HG02840 (cell line): ENCODE measurements around the gene AKIRIN1.
"Not testable (repeated sequence)": the region's sequence is repeated elsewhere in the genome, so short reads cannot be mapped to it uniquely, and the experiment has no call there.

Experiments used
- ATAC-seq: cut with Tn5 transposase; IDR thresholded peaks from one replicate; pipeline ENCODE4 v1.9.1; 2021; ENCODE audit warnings: mild to moderate bottlenecking, moderate library complexity, moderate number of reproducible peaks; ENCODE audit not compliant: unreplicated experiment, low FRiP score

AKIRIN1 gene

DNA sequence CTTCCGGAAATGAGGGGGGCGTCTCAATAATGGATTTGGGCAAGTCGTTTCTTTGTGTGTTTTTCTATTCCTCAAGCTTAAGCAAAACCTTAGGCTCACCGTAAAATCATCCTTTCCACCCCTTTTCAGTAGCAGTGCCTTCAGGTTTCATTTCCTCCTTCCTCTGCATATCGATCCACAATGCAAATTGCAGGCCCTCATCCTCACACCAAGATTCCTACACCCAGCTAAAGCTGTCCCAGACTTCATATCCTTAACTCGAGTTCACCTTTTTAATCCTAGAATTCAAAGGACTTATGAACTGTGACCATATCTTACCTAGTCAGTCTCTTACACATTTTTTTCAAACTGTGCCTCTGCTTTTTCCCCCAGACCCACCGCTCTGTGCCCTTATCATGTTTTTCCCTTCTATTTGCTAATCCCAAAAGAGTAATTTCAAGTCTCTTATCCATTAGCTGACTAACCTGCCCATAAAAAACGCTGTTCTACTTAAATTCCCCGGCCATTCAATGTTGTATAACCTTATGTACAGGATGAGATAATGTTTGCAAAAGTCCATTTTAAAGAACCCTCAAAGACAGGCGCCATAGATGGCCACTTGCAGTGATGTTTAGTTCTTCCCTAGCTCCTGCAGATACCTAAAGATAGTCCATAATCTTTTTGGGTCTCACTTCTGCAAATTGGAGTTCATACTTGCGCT lies 1.5 kb downstream of the AKIRIN1 start:
- no peak for ATAC-seq

DNA sequence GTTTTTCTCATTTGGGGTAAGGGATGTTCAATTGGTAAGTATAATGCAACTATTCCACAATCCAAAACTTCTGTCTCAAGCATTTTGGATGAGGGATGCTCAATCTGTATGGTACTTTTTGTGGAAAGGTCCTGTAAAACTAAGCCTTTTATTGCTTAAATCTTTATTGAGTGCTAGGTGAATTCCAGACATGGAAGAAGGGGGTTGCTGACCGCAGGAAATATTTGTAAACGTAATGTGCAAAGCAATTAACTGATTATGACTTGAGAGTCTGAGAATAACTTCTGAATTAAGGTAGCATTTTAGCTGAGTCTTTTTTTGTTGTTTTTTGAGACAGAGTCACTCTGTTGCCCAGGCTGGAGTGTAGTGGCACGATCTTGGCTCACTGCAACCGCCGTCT lies 3.1 kb downstream of the AKIRIN1 start:
- no peak for ATAC-seq

DNA sequence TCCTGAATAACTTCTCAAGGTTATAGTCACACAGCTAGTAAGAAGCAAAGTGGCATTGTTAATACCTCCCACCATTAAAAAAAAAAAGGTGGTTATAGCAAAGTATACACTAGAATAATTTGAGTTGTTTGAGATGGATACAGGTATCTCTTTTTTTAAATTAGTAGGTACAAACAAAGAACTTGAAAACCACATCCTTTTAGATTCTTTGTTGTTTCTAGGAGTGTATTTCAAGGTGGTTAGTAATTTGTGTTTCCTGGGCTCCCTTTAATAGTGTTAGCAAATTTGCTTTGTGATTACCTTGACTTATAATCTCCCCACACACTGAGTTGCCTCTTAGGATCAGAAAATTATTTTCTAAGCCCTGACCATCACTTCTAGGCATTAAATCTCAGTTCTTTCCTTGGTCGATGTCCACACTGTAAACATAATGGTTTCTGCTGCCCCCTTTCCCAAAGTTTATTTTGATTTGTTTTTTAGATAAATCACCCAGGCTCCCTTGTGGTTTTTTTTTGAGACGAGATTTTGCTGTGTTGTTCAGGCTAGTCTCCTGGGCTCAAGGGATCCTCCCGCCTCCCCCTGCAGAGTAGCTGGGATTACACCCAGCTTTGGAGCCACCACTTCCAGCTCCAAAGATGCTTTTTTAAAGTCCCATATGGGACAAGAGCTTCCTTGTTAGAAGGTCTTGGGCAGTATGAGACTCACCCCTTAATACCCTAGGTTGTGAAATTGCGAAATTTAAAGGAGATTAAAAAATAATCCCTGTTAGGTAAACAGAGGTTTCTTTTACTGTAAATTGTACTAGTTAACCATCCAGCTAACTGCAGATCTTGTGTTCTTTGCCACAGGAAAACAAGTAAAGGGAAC lies 6.2 kb downstream of the AKIRIN1 start:
- no peak for ATAC-seq

DNA sequence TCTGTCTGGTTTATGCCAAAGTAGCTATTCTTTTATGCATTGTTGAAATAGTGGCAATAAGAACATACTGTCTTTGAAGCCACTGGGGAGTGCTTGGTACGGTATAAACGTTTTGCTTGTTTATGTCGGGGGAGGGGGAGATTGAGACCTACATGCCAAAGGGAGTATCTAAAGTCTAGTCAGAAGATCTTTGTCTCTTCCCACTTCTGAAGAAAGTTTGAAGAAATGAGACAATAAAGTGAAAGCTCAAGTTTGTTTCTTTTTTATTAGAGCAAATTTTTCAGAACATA lies 6.8 kb downstream of the AKIRIN1 start:
- ATAC-seq, result no peak

DNA sequence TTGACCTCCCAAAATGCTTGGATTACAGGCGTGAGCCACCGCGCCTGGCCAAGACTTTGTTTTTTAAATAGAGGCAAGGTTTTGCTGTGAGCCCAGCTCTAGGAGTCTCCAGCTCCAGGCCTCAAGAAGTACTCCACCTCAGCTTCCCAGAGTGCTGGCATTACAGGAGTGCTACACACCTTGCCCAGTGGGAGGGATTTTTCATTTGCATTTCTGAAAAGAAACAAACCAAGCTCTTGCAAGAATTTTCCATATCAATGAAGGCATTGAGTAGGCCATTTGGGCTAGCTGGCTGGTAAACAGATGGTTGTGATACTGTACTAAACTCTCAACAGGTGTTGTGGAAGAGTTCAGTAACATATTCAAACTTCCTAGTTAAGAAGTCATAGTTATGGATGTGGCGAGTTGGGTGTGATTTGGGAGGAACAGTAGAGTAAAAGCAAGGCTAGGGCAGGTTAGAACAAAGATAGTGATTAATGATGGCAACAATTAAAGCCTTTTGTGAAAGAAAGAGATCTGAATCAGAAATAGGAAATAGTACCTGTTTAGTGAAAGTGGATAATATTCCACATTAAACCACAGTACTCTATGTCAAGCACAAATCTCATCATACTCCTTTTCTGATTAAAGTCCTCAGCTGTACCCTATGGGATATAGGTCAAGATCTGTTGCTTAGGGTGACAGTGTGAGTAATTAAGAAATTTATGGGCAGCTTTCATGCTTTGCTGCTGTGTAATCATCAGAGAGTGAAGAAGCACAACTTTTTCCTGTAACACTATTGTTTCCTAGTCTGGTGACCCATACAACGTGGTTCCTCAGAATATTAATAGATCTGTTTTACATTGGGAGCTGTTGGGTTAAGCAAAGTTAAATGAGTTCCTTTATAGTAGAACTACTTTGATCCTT lies 10.7 kb downstream of the AKIRIN1 start:
- ATAC-seq, result no peak

DNA sequence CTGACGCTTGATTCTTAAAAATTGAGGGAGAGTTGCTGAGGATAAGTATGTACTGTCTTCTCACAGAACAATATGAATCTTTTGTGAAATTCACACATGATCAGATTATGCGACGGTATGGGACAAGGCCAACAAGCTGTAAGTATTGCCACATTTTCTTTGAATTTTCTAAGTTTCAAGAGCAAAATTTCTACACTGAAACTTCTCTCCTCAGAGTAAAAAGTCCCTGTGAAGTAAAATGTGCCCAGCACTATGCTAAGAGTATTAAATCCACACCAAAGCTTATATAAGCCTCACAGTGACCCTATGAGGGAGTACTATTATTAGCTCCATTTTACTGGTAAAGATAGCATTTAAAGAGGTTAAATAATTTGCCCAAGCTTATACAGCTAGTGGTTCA lies 12.2 kb downstream of the AKIRIN1 start:
- ATAC-seq, result no peak

DNA sequence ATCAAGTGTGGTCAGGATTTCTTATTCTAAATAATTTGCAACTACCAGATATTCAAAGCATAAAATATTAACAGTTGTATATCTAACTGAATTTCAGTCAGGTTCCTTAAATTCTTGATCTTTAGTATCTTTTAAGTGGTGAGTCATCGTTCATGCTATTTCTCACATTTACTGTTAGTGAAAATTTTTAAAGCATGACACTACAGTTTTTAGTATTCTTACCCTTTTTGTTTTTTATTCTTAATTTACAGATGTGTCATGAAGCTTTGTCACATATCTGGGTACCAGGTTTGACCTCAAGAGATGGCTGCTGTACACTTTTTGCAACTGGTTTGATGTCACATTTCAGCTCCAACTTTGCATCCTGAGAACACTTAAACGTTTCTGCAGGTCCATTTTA lies 12.7 kb downstream of the AKIRIN1 start:
- ATAC-seq, result no peak

DNA sequence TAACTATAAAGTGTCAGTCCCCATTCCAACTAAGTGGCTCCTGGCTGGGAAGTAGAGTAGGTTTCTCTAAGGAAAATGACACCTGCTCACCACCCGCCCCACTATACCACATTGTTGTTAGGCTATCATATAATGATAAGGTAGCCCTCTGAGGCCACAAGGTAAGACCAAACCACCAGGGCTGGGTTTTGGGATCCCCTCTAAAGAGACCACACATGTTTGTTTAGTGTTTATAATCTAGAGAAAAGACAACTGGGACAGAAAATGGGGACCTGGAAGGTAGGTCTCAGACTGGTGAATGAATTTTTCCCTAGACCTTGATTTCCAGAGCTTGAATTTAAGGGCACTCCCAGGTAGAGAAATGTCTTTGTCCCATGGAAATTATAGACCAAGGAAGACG lies 15.2 kb downstream of the AKIRIN1 start:
- no peak for ATAC-seq

DNA sequence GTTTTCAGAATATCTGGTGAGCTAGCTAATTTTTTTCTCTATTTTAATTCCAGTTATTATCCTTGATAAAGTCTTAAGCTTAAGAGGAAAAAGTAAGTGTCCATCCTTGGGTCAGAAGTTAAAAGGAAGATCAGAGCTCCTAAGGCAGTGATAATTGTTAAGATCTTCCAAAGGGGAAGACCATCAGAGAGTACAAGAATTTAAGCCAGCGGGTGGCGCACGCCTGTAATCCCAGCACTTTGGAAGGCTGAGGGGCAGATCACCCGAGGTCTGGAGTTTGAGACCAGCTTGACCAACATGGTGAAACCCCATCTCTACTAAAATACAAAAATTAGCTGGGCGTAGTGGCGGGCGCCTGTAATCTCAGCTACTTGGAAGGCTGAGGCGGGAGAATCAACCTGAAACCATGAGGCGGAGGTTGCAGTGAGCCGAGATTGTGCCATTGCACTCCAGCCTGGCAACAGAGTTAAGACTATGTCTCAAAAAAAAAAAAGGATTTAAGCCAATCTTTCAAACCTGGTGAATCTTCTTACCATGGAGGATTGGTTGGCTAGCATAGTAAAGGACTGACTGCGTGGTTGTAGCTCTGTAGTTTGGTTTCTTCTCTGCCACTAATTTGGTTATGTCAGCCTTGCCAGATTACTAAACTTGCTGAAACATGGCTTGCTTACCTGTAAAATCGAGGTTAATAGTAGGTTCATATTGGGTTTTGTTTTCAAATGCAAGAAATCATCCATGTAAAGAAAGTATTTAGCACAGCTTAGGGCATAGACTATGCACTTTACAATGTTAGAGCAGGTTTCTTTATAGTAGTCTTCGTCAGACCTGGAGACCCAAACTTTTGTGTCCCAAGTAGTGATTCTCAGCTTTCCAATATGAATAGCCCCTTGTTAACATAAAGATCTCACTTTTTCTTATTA lies 15.9 kb downstream of the AKIRIN1 start:
- no peak for ATAC-seq

DNA sequence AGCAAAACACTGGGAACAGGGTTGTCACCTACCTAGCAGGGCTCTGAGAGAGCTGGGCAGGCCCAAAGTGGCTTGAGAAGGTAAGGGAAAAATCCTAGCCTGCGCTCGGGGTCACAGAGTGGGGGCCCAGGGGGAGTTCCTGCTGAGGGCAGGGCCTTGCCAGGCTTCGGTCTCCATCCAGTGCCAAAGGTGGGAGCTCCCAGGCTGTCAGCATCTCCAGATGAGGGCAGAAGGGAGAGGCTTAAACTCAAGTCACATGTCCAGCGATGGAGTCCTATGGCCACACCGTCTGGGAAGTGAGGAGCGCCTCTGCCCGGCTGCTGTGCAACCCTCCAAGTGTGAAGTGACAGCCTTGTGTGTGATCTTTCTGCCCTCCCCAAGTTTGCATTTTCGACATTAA lies 23.9 kb downstream of the AKIRIN1 start:
- not testable (repeated sequence) for ATAC-seq

DNA sequence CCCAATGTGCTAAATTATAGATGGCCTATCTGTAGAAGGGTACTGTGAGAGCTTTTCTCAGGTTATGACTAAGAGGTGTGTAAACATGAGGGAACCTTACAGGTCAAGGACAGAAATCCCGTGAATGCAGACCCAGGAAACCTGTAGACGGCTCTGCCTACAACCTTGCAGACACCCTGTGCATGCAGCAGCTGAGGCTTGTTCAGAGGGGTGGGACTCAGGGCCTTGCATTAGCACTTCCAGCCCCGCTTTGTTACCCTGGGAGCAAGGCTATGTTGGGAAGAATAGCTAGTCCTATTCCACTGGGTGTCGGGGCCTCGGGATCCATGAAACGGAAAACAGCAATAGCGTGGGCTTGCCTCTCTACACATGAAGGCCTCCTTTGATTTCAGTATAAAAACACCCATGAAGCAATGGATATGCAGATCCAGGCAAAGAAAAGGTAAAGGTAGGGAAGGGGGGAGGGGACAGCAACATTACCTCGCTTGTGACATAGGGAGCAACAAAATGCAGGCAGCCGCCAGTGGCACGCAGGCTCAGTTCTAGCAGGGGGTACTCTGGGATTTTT lies 25.6 kb downstream of the AKIRIN1 start:
- no peak for ATAC-seq

DNA sequence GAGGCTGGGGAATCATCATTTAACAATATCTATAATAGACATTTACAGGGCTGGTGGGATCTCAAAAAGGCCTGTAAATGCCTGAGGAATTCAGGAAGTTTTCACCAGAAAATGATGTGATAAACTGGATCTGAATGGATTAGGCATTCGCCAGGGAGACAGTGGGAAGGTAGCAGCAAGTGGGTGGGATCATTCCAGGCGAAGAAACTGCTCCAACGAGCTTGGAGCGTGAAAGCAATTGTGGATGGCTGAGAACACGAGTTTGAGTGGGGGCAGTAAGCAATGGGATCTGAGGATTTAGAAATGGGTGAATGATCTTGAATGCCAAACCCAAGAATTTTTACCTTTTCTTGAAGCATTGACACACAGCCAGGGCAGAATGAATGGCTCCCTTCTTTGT lies 26.2 kb downstream of the AKIRIN1 start:
- ATAC-seq, result no peak

DNA sequence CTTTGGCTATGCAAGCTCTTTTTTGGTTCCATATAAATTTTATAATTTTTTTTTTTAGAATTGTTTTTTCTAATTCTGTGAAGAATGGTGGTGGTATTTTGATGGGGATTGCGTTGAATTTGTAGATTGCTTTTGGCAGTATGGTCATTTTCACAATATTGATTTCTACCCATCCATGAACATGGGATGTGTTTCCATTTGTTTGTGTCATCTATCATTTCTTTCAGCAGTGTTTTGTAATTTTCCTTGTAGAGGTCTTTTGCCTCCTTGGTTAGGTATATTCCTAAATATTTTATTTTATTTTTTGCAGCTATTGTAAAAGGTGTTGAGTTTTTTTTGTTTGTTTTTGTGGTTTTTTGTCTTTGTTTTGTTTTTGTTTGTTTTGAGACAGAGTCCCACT lies 29.4 kb downstream of the AKIRIN1 start:
- not testable (repeated sequence) for ATAC-seq

DNA sequence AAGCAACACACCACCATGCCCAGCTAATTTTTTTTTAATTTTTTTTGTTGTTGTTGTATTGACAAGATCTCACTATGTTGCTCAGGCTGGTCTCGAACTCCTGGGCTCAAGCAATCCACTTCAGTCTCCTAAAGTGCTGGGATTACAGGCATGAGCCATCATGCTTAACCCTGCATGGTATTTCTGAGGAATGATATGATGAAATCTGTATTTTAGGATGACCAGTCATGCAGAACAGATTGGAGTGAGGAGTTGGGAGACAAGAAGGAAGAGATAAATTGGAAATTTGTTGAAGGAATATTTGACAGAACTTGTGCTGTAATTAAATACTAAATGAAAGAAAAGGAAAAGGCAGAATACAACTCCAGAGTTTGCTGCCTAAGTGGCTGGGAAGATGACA lies 30.4 kb downstream of the AKIRIN1 start:
- ATAC-seq, result no peak

DNA sequence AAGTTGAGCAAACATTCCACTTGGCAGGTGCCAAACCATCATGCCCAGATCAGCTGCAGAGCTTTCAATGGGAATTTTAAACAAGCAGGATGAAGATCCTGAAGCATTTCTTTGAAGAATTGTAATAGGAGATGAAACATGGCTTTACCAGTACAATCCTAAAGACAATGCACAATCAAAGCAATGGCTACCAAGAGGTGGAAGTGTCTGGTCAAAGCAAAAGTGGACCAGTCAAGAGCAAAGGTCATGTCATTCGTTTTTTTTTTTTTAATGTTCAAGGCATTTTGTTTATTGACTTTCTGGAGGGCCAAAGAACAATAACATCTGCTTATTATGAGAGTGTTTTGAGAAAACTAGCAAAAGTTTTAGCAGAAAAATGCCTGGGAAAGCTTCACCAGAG lies 32.1 kb downstream of the AKIRIN1 start:
- ATAC-seq, result no peak

DNA sequence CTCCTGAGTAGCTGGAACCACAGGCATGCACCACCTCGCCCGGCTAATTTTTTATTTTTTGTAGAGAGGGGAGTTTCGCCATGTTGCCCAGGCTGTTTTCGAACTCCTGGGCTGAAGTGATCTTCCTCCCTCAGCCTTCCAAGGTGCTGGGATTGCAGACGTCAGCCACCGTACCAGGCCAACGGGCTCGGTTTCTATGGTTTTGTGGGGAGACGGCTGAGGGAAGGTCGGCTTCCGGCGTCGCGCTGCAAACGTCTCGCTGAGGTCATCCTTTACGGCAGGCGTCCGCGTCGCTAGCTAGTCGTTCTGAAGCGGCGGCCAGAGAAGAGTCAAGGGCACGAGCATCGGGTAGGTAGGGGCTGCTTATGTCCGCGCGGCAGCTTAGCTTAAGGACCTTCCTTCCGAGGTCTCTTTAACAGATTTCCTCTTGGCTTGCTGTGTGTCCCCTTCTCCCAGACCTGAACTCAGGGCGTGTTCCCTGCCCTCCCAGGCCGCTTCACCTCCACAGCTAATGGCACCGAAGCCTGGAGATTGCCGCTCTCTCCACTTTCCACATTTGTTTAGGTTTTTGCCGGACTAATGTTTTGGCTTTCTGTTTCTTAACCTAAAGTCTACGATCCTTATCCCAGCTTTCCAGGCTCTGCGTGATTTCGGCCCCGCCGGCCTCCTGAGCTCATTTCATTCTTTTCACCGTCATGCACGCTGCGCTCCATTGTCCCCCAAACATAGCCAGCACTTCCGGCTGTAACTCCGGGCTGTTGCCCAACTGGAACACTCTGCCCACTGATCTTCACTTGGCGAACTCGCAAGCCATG lies 35.2 kb downstream of the AKIRIN1 start, which contains the start of gene NDUFS5:
Gene NDUFS5 (plus strand): TSS at position 300 of the 815 bp plus-strand sequence. CDS start 2,375 bp downstream, outside the sequence.
- ATAC-seq, result peak; percentile 67

DNA sequence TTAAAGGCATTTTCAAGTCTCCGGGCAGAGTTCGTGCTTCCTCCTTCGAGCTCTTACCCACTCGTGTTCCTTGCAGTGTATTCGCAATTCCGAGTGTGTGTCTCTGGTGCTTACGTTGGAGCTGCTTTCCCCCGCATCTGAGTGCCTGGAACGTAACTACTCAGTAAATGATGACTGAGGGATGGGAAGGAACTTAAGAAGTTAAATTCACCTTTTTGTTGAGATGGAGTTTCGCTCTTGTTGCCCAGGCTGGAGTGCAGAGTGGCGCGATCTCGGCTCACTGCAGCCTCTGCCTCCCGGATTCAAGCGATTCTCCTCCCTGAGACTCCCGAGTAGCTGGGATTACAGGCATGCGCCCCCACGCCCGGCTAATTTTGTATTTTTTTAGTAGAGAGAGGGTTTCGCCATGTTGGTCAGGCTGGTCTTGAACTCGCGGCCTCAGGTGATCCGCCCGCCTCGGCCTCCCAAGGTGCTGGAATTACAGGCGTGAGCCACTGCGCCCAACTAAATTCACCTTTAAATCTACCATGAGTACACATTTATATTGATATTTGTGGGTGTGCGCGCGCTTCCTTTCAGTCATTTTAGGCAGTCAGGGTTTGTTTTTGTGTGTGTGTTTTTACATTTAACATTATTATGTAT lies 35.9 kb downstream of the AKIRIN1 start:
- ATAC-seq, result peak; percentile 22

DNA sequence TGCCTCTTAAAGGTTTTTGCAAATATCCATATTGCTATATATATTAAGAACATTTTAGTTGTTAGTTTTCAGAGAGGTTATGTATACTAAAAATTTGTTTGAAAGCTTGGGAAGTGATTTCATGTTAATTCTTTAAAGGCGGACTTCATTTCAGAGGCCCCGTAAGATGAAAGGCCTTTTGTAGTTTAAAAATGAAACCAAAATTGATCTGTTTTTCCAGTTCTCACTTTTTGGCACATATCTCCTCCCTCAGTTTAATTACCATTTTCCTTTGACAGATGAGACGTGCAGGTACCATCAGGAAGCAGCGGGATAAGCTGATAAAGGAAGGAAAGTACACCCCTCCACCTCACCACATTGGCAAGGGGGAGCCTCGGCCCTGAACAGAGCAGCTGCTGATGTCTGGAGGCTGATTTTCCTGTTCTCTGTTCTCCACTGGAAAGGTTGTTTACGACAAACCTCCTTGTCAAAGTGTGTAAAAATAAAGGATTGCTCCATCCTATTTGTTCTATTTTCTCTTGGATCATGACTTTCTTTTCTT lies 43.1 kb downstream of the AKIRIN1 start:
- no peak for ATAC-seq
